GM12878 (cell line): ENCODE measurements around the gene MAPRE2.

Experiments
- BHLHE40 ChIP-seq, 2 experiments: fragments of 450-650 bp in 1 of 2; IDR thresholded peaks; 2 replicates each; pipeline ENCODE4 v1.6.1; 2011 to 2017; ENCODE audit warnings: low read depth in 2 of 2, borderline replicate concordance in 1 of 2, improper control_type of control experiment in 1 of 2, low read length in 1 of 2, mild to moderate bottlenecking in 1 of 2
- CEBPB ChIP-seq, 2 experiments: fragments of 150-350 bp in 1 of 2; IDR thresholded peaks; 2 replicates each; pipeline ENCODE4 v1.6.1; 2012 to 2014; ENCODE audit warnings: low read depth in 2 of 2, low read length in 2 of 2, borderline replicate concordance in 1 of 2, inconsistent platforms in 1 of 2
- EED ChIP-seq: sonication (generic); IDR thresholded peaks from 2 replicates; pipeline ENCODE4 v1.6.1; 2016; ENCODE audit warnings: antibody characterized with exemption, low read depth
- EZH2 ChIP-seq: IDR thresholded peaks from 2 replicates; pipeline ENCODE4 v1.6.1; 2012; ENCODE audit warnings: low read depth, mild to moderate bottlenecking, control low read depth, inconsistent platforms, low read length, borderline replicate concordance; ENCODE audit not compliant: control insufficient read depth
- FOS ChIP-seq: IDR thresholded peaks from 3 replicates; pipeline ENCODE4 v1.6.1; 2011; ENCODE audit warnings: borderline replicate concordance; ENCODE audit not compliant: insufficient read length; ENCODE audit errors: extremely low read depth
- JUND ChIP-seq: IDR thresholded peaks from 2 replicates; pipeline ENCODE4 v1.6.1; 2012; ENCODE audit warnings: low read depth, mild to moderate bottlenecking, low read length, improper control_type of control experiment, moderate library complexity
- MXI1 ChIP-seq: fragments of 150-350 bp; IDR thresholded peaks from 2 replicates; pipeline ENCODE4 v1.6.1; 2011; ENCODE audit warnings: low read depth, mild to moderate bottlenecking, inconsistent platforms, low read length, improper control_type of control experiment
- SRF ChIP-seq, 2 experiments: IDR thresholded peaks; 2 replicates each; pipeline ENCODE4 v1.6.1; 2011; ENCODE audit warnings: low read depth in 2 of 2, low read length in 2 of 2, mild to moderate bottlenecking in 1 of 2, moderate library complexity in 1 of 2
- USF2 ChIP-seq: IDR thresholded peaks from 2 replicates; pipeline ENCODE4 v1.6.1; 2011; ENCODE audit warnings: low read depth, low read length, improper control_type of control experiment, borderline replicate concordance
- YY1 ChIP-seq: IDR thresholded peaks from 2 replicates; pipeline ENCODE4 v1.6.1; 2011; ENCODE audit warnings: low read depth, mild to moderate bottlenecking, low read length
- ZNF274 ChIP-seq: IDR thresholded peaks from one replicate; pipeline ENCODE4 v1.8.0; 2011; ENCODE audit not compliant: insufficient read length, insufficient read depth
- TF ChIP-seq, protein P1 (sequence below): IDR thresholded peaks from 2 replicates; pipeline ENCODE4 v1.6.1; 2012; ENCODE audit warnings: low read depth, low read length, improper control_type of control experiment
- TF ChIP-seq, protein P2 (sequence below): IDR thresholded peaks from 2 replicates; pipeline ENCODE4 v1.6.1; 2012; ENCODE audit warnings: low read depth, low read length, improper control_type of control experiment
- TF ChIP-seq, protein P3 (sequence below): fragments of 450-650 bp; formaldehyde crosslinking; IDR thresholded peaks from 2 replicates; pipeline ENCODE4 v1.4.0; 2020; ENCODE audit warnings: mild to moderate bottlenecking, moderate library complexity

DNA sequence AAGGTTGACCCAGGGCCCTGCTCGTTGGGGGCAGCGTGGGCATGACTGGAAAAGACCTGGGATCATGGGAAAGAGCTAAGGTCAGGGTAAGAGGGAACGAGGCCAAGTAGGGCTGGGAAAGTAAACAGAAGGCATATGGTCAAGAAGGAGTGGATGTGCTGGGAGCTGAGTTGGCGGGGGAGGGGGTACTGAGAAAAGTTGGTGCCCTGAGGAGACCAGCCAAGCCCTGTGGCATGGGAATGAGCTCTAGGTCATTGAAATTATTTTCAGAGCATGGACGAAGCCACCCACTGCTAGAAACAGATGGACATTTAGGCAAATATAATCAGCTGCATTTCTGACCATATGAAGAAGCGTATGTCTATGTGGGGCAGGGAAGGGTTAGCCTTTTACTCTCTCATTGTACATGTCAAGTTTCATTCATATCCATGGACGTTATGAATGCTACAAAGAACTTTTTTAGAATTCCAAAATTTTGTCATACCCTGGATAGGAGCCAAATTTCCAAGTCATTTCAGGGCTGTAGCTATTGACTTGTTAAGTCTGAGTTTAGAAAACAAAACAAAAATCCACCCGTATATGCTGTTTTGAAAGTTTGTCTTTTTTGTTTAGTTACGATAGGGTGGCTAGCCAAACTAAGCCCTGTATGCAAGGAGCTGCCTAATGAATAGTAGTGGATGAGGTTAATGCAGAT is 19.1 kb downstream of the MAPRE2 start:
- TF ChIP-seq SRF (IDR thresholded peaks at IDR 0.05; ENCODE audit: low read depth in 2 of 2, low read length in 2 of 2) (no peak), YY1 (no peak), EED (no peak), ZNF274 (no peak), MXI1 (no peak), USF2 (no peak), JUND (no peak), FOS (no peak), EZH2 (no peak), BHLHE40 (IDR thresholded peaks at IDR 0.05; ENCODE audit: borderline replicate concordance in 1 of 2, low read depth in 2 of 2, low read length in 1 of 2) (no peak), CEBPB (IDR thresholded peaks at IDR 0.05; ENCODE audit: borderline replicate concordance in 1 of 2, low read depth in 2 of 2, low read length in 2 of 2) (no peak)
- TF ChIP-seq, protein P1, sequence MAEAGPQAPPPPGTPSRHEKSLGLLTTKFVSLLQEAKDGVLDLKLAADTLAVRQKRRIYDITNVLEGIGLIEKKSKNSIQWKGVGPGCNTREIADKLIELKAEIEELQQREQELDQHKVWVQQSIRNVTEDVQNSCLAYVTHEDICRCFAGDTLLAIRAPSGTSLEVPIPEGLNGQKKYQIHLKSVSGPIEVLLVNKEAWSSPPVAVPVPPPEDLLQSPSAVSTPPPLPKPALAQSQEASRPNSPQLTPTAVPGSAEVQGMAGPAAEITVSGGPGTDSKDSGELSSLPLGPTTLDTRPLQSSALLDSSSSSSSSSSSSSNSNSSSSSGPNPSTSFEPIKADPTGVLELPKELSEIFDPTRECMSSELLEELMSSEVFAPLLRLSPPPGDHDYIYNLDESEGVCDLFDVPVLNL: no peak
- TF ChIP-seq, protein P2, sequence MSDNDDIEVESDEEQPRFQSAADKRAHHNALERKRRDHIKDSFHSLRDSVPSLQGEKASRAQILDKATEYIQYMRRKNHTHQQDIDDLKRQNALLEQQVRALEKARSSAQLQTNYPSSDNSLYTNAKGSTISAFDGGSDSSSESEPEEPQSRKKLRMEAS: no peak
- TF ChIP-seq, protein P3, sequence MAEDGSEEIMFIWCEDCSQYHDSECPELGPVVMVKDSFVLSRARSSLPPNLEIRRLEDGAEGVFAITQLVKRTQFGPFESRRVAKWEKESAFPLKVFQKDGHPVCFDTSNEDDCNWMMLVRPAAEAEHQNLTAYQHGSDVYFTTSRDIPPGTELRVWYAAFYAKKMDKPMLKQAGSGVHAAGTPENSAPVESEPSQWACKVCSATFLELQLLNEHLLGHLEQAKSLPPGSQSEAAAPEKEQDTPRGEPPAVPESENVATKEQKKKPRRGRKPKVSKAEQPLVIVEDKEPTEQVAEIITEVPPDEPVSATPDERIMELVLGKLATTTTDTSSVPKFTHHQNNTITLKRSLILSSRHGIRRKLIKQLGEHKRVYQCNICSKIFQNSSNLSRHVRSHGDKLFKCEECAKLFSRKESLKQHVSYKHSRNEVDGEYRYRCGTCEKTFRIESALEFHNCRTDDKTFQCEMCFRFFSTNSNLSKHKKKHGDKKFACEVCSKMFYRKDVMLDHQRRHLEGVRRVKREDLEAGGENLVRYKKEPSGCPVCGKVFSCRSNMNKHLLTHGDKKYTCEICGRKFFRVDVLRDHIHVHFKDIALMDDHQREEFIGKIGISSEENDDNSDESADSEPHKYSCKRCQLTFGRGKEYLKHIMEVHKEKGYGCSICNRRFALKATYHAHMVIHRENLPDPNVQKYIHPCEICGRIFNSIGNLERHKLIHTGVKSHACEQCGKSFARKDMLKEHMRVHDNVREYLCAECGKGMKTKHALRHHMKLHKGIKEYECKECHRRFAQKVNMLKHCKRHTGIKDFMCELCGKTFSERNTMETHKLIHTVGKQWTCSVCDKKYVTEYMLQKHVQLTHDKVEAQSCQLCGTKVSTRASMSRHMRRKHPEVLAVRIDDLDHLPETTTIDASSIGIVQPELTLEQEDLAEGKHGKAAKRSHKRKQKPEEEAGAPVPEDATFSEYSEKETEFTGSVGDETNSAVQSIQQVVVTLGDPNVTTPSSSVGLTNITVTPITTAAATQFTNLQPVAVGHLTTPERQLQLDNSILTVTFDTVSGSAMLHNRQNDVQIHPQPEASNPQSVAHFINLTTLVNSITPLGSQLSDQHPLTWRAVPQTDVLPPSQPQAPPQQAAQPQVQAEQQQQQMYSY (CRISPR knock-in tag): no peak
